Natural killer cell (primary cell): ENCODE measurements around the gene SH3BP4. TPM values are rescaled to one million over a fixed set of nuclear protein-coding genes. Genes with fewer than 3 reads are reported as not detected.
"Not testable (repeated sequence)": the region's sequence is repeated elsewhere in the genome, so short reads cannot be mapped to it uniquely, and the experiment has no call there.

Experiments used
- ATAC-seq, 3 donors: fragments of 150-1000 bp in 2 of 3; fragments of 200-7000 bp in 1 of 3; cut with Tn5 transposase; 1 replicate in 1 of 3; 2 replicates in 2 of 3; pipeline ENCODE4 v1.10.0; 2021; ENCODE audit warnings: mild to moderate bottlenecking in 2 of 3, moderate library complexity in 2 of 3
- DNase-seq, 2 donors: peaks; one replicate each; pipeline versions ENCODE4 v3.0.0 to v3.0.0-alpha.2; 2013 to 2021; ENCODE audit warnings: mixed read lengths in 1 of 2
- H3K27ac ChIP-seq: one replicate; pipeline ENCODE4 v1.5.1; 2013; ENCODE audit warnings: mild to moderate bottlenecking, low read length
- H3K27me3 ChIP-seq: one replicate; pipeline ENCODE4 v1.6.1; 2013; ENCODE audit warnings: low read length; ENCODE audit not compliant: control insufficient read depth, insufficient read depth
- H3K36me3 ChIP-seq: one replicate; pipeline ENCODE4 v1.6.1; 2013; ENCODE audit warnings: low read length; ENCODE audit not compliant: control insufficient read depth, insufficient read depth
- H3K4me1 ChIP-seq: one replicate; pipeline ENCODE4 v1.6.1; 2013; ENCODE audit warnings: low read length; ENCODE audit not compliant: control insufficient read depth, insufficient read depth
- H3K4me3 ChIP-seq: one replicate; pipeline ENCODE4 v1.5.1; 2013; ENCODE audit warnings: low read length
- H3K9me3 ChIP-seq: one replicate; pipeline ENCODE4 v1.6.1; 2013; ENCODE audit warnings: low read length; ENCODE audit not compliant: control insufficient read depth, insufficient read depth
- H3K27ac Mint-ChIP-seq, 2 donors: one replicate each; pipeline ENCODE4 v1.8.0; 2022; ENCODE audit warnings: mild to moderate bottlenecking in 2 of 2, mixed read lengths in 2 of 2, moderate library complexity in 1 of 2
- H3K27me3 Mint-ChIP-seq, 2 donors: one replicate each; pipeline ENCODE4 v1.8.0; 2022; ENCODE audit warnings: low read depth in 2 of 2, mixed read lengths in 2 of 2
- H3K36me3 Mint-ChIP-seq: one replicate; pipeline ENCODE4 v1.8.0; 2022; ENCODE audit warnings: mixed read lengths
- H3K4me1 Mint-ChIP-seq, 2 donors: one replicate each; pipeline ENCODE4 v1.8.0; 2022; ENCODE audit warnings: mixed read lengths in 2 of 2
- H3K4me3 Mint-ChIP-seq: one replicate; pipeline ENCODE4 v1.8.0; 2022; ENCODE audit warnings: mild to moderate bottlenecking, moderate library complexity, mixed read lengths
- H3K9me3 Mint-ChIP-seq, 2 donors: one replicate each; pipeline ENCODE4 v1.8.0; 2022; ENCODE audit warnings: mixed read lengths in 2 of 2
- WGBS: methylation state at CpG from one replicate; pipeline ENCODE4 v1.1.7; 2013; ENCODE audit warnings: missing lambda C conversion rate; ENCODE audit not compliant: insufficient coverage; 5-methylcytosine and 5-hydroxymethylcytosine counted together
- intact Hi-C: fragments of 100-400 bp; cut with micrococcal nuclease; formaldehyde crosslinking; loops from one replicate; pipeline ENCODE4 v1.14.2; 2022
- total RNA-seq, 4 donors: library from RNA; stranded (reverse); fragments of 120-200 nt in 1 of 4; gene quantifications; one replicate each; pipeline versions ENCODE4 v1.2.3 to v1.2.4, GENCODE V29; 2013 to 2022
- TF ChIP-seq, protein P1 (sequence below): fragments of 200-600 bp; IDR thresholded peaks from one replicate; pipeline ENCODE4 v1.8.0; 2022; ENCODE audit warnings: antibody characterized with exemption

SH3BP4 gene
- total RNA-seq, 3 donors from 2014 or later (not counting 1 experiment from before 2014, with no cell fraction given) = 0.39 to 2.6 (median 1.0) TPM

DNA sequence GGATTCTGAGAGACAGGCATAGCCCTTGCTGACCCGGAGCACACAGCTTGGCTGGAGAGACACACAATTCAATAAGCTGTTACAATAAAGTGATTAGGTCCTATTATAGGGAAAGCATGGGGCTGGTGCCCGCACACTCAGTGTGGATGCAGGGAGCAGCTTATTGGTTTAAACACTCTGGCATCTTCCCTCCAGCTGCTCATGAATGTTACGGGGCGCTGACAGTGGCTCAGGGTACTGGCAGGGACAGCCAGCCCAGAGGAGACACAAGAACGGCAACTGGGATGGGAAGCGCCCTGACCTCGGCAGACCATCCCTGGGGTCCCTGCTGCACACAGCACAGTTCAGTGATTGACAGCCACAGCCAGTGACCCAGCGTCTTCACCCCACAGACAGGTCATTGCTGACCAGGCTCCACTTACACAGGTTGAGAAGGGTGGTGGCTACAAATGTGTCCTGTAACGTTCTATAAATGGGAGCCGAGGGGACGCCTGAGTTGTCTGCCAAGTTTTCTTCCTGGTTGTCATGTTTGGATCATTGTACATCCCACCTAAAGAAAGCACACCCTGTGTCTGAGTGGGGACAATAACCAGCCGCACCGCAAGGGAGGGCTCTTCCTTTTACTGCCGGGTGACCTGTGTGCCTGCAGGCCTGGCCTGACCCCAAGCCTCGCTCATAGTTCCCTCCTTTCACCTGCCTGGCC is 60.3 kb downstream of the SH3BP4 start:
- Mint-ChIP-seq H3K9me3 (no peaks in the 10 kb centered on the region), H3K4me3 (no peak overlapping the region), H3K4me1 (no peaks in the 10 kb centered on the region), H3K27me3 (peaks cover 0 to 2% of the 10 kb centered on the region in 2 donors), H3K27ac (no peak overlapping the region), H3K36me3 (no peaks in the 10 kb centered on the region)
- DNase-seq = no peak
- no peaks in the 10 kb centered on the region for H3K36me3 ChIP-seq
- ATAC-seq = no peak
- H3K9me3 ChIP-seq = peaks cover 7% of the 10 kb centered on the region
- TF ChIP-seq, protein P1, sequence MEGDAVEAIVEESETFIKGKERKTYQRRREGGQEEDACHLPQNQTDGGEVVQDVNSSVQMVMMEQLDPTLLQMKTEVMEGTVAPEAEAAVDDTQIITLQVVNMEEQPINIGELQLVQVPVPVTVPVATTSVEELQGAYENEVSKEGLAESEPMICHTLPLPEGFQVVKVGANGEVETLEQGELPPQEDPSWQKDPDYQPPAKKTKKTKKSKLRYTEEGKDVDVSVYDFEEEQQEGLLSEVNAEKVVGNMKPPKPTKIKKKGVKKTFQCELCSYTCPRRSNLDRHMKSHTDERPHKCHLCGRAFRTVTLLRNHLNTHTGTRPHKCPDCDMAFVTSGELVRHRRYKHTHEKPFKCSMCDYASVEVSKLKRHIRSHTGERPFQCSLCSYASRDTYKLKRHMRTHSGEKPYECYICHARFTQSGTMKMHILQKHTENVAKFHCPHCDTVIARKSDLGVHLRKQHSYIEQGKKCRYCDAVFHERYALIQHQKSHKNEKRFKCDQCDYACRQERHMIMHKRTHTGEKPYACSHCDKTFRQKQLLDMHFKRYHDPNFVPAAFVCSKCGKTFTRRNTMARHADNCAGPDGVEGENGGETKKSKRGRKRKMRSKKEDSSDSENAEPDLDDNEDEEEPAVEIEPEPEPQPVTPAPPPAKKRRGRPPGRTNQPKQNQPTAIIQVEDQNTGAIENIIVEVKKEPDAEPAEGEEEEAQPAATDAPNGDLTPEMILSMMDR = no peak
- 93% methylated on average over 15 of the region's 15 CpGs for WGBS
- no peak overlapping the region for H3K27ac ChIP-seq
- intact Hi-C loops = no loop called here
- H3K27me3 ChIP-seq = no peaks in the 10 kb centered on the region
- H3K4me3 ChIP-seq = no peak overlapping the region
- no peaks in the 10 kb centered on the region for H3K4me1 ChIP-seq

DNA sequence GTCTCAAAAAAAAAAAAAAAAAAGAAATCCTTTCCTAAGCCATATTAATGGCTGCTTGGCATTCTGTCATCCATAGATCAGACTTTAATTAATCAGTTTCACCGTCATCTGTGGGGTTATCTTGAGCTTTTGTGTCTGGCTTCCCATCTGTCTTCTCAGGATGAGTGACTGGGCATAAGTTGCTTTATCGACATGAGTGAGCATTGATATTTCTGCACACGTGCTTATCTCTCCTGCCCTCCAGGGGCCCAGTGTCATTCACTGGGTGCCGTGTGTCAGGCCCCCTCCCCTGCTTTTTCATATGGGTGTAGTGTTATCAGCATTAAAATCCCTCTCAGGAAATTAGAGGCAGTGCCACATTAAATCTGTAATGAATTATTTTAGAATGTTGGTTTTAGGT is 65.6 kb downstream of the SH3BP4 start:
- Histone ChIP-seq H3K4me1 (no peaks in the 10 kb centered on the region), H3K4me3 (no peak overlapping the region), H3K27me3 (no peaks in the 10 kb centered on the region), H3K27ac (no peak overlapping the region), H3K36me3 (no peaks in the 10 kb centered on the region), H3K9me3 (peaks cover 7% of the 10 kb centered on the region)
- TF ChIP-seq, protein P1 = no peak
- Mint-ChIP-seq H3K36me3 (no peaks in the 10 kb centered on the region), H3K9me3 (no peaks in the 10 kb centered on the region), H3K27ac (no peak overlapping the region), H3K4me1 (no peaks in the 10 kb centered on the region), H3K27me3 (peaks cover 0 to 2% of the 10 kb centered on the region in 2 donors), H3K4me3 (no peak overlapping the region)
- intact Hi-C loops = no loop called here
- no peak for DNase-seq
- WGBS = 49% methylated on average over 4 of the region's 4 CpGs
- ATAC-seq = no peak

DNA sequence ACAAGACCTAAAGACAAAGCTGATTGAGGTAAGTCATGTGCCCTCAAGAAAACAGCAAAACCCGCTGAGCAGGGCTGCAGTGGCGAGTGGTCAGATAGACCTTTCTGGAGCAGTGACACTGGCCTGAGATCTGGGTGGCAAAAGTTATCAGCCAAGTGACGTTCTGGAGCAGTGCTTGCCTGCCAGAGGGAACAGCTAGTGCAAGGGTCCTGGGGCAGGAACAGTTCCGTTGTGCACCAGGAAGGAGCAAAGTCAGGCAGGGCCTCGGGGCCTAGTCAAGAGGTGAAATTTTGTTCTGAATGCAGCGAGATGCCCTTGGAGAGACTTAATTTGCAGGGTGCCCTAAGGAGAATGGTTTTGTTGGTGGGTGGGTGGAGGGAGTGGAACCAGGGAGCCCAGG is 67.0 kb downstream of the SH3BP4 start:
- H3K36me3 Mint-ChIP-seq = no peaks in the 10 kb centered on the region
- no peaks in the 10 kb centered on the region for H3K9me3 Mint-ChIP-seq
- Histone ChIP-seq H3K4me3 (no peak overlapping the region), H3K27me3 (no peaks in the 10 kb centered on the region), H3K27ac (no peak overlapping the region), H3K36me3 (no peaks in the 10 kb centered on the region), H3K9me3 (peaks cover 7% of the 10 kb centered on the region), H3K4me1 (no peaks in the 10 kb centered on the region)
- TF ChIP-seq, protein P1 = no peak
- H3K4me3 Mint-ChIP-seq = no peak overlapping the region
- peaks cover 0 to 2% of the 10 kb centered on the region in 2 donors for H3K27me3 Mint-ChIP-seq
- intact Hi-C loops = no loop called here
- no peak for DNase-seq
- 82% methylated on average over 6 of the region's 6 CpGs for WGBS
- no peaks in the 10 kb centered on the region for H3K4me1 Mint-ChIP-seq
- no peak overlapping the region for H3K27ac Mint-ChIP-seq
- no peak for ATAC-seq

DNA sequence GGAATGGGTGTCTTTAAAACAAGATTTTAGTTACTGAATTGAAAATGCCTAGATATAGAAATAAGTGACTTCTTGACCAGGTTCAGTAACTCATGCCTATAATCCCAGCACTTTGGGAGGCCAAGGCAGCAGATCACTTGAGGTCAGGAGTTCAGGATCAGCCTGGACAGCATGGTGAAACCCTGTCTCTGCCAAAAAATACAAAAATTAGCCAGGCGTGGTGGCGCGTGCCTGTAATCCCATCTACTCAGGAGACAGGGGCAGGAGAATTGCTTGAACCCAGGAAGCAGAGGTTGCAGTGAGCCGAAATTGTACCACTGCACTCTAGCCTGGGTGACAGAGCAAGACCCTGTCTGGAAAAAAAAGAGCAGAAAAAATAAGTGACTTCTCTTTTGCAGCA is 68.3 kb downstream of the SH3BP4 start:
- H3K4me1 ChIP-seq, intact Hi-C loops, ATAC-seq, H3K36me3 Mint-ChIP-seq, H3K4me3 ChIP-seq, H3K4me3 Mint-ChIP-seq, H3K27ac Mint-ChIP-seq, H3K27me3 ChIP-seq, H3K9me3 ChIP-seq, H3K4me1 Mint-ChIP-seq, H3K27ac ChIP-seq, DNase-seq, H3K9me3 Mint-ChIP-seq, H3K27me3 Mint-ChIP-seq, H3K36me3 ChIP-seq: not testable (repeated sequence)
- WGBS = 97% methylated on average over 4 of the region's 4 CpGs
